HL-60/S4 treated with phorbol 12-myristate 13-acetate at 8.2 ng/mL for 4 days and 3 days (cell line): ENCODE measurements around the gene XPO5.
"Not testable (repeated sequence)": the region's sequence is repeated elsewhere in the genome, so short reads cannot be mapped to it uniquely, and the experiment has no call there.

Experiments used
- in situ Hi-C: fragments of 300-500 bp; cut with MboI; formaldehyde crosslinking; loops from 2 replicates; pipeline ENCODE4 v1.15.0; 2022; ENCODE audit warnings: low sequenced_read_pairs

Gene XPO5

DNA sequence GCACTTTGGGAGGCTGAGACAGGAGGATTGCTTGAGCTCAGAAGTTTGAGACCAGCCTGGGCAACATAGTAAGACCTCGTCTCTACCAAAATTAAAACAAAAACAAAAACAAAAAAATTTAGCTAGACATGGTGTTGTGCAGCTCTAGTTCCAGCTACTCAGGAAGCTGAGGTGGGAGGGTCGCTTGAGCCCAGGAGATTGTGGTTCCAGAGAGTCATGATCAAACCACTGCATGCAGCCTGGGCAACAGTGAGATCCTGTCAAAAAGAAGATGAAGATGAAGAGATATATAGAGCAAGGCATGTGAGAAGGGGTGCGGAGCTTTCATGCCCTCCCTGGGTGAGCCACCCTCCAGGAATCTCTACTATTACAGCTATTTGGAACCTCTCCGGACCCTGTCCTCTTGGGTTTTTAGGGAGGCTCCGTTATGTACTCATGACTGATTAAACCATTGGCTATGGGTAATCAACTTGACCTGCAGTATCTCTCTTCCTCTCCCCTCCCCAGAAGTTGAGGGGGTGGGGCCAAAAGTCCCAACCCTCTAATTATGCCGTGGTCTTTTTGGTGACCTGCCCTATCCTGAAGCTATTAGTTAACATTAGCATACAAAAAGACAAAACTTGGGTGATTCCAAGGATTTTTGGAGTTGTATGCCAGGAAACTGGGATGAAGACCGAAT is 9.2 kb upstream of the XPO5 start:
- in situ Hi-C loops: no loop called here

DNA sequence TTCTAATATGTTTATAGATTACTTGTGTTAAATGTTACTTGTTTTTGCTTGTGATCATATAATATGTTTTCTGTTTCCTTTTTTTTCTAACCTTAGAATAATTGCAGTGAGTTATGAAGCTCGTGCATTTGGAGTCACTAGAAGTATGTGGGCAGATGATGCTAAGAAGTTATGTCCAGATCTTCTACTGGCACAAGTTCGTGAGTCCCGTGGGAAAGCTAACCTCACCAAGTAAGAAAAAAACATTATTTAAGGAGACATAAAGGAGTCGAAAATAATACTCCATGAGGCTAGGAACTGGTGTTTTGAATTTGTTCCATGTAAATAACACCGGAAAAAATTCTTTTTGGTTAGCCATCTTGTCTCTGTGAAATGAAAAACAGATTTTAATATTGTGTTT is 7.1 kb upstream of the XPO5 start:
- in situ Hi-C loops: no loop called here

DNA sequence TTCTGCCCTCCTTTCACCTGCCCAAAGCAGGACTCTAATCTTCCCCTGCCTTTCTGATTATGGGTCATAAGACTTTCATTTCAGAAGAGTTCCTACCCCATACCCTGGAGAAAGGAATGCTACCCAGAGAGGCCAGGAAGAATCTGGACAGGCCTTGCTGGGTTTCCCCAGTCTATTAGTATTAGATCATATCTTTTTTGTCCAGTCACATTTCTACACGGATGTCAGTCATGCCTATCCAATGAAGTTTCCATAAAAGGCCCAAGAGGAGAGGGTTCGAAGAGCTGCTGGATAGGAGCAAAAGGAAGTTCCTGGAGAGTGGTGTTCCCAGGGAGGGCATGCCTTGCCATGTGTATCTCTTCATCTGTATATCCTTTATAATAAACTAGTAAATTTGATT is 3.3 kb upstream of the XPO5 start:
- in situ Hi-C loops: no loop called here

DNA sequence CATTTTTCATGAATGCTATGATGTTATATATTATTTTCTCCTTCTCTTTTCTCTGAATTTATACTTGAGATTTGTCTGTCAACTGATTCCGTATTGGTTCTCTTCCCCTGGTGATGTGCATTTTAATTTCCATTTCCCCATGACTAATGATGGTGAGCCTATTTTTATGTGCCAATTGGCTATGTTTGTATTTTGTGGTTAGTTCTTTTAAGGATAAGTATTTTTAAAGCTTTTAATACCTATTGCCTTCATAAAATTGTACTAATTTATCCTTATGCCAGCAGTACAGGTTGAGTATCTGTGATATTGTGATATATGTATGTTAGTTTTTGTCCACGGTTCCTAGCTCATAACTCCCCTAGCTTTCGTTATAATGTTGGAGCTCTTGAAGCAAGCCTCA is 2.9 kb upstream of the XPO5 start:
- in situ Hi-C loops: no loop called here

DNA sequence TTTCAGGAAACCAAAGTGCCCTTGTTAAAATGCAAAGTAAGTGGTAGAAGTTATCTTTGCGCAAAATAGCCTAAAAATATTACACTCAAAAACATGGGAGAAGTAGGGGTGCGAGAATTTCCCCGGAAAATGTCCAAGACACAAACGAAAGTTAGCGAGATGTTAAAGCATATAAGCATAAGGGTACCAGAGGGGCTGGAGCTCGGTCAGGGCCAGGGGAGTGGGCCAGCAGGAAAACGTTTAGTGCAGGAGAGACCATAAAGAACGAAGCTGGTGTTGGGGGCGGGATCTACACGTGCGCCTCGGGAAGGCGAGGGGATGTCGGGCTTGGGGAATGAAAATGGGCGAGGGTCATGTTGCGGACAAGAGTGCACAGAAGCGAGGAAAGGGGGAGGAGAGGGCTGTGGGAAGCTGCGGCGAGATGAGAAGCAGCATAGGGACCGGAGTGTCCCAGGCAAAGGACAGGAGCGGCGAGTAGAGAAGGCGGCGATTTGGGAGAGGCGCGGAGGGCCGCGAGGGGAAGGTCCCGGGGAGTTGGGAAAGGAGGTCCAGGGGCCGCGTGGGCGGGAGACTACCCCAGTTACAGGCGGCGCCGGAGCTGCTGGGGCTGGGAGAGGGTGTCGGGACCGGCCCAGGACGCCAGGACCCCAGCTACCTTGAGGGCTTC is 600 bp downstream of the XPO5 start:
- in situ Hi-C loops: no loop called here

DNA sequence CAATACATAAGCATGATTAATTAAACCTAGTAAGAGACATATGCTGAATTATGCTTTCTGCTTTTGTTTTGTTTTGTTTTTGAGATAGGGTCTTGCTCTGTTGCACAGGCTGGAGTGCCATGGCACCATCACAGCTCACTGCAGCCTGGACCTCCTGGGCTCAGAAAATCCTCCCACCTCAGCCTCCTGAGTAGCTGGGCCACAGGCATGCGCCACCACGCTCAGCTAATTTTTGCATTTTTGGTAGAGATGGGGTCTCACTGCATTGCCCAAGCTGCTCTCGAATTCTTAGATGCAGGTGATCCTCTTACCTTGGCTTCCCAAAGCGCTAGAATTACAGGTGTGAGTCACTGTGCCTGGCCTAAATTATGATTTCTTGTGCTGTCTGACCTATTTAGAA is 3.8 kb downstream of the XPO5 start:
- in situ Hi-C loops: no loop called here

DNA sequence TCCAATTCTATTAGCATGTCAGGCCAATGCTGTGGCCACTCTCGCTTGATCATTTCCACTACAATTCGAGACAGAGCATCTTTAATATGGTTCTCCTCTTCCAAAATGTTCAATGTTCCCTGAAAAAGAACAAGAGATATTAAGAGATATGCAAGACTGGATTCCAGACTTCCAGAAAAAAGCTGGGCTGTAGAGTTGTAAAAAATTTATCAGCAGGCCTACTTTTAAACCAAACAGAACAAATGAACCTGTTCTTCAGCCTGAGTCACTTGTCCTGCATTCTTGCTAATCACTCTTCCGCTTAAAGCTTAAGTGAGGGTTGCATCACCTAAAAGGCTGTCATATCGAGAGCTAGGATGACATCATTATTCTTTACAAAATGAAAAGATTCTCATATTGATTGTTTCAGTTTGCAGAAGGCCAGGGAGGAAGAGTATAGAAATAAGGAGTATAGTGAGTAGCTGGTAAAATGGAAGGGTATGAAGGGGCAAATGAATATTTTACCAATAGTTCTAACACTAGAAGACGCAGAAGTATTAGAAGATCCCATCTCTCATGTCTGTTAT is 4.9 kb downstream of the XPO5 start:
- in situ Hi-C loops: no loop called here

DNA sequence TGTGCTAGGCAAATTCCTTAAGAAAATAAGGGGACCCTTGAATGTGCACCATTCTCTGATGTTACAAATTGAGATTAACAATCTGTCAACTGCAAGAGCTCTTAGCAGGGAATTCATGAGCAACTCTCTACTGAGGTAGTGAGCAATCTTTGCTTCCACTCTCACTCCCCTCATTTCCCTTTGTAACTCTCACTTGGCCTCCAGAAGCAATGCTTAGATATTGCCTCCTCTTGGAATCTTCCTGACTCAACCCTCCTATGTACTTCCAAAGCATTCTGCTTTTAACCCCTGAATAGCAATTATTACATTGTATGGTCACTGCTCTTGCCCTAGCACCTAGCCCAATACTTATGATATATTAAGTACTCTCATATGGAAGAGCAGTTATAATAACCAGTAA is 16.5 kb downstream of the XPO5 start:
- in situ Hi-C loops: no loop called here

DNA sequence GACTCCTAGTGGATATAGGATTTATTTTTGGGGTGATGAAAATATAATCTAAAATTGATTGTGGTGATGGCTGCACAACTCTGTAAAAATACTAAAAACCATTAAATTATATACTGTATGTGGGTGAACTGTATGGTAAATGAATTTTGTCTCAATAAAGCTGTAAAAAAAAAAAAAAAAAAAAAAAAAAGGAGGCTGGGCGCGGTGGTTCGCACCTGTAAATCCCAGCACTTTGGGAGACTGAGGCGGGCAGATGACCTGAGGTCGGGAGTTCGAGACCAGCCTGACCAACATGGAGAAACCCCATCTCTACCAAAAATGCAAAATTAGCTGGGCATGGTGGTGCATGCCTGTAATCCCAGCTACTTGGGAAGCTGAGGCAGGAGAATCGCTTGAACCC is 18.2 kb downstream of the XPO5 start:
- in situ Hi-C loops: not testable (repeated sequence)

DNA sequence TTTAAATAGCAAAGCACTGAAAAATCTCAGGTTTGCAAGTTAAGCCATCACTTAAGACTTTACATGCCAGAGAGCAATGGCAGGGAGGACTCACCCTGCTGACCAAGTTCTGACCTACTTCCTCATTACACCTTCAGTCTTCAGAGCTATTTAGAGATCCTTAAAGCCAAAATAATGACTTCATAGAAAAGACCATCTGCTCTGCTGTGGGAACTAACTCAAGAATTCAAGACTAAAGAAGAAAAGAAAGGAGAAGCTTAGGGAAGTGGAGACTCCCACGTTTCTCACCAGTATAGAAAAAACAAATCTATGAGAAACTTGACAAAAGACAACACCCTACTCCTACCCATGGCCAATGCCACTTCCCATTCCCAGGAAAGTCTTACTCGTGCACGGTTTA is 28.6 kb downstream of the XPO5 start:
- in situ Hi-C loops: no loop called here

DNA sequence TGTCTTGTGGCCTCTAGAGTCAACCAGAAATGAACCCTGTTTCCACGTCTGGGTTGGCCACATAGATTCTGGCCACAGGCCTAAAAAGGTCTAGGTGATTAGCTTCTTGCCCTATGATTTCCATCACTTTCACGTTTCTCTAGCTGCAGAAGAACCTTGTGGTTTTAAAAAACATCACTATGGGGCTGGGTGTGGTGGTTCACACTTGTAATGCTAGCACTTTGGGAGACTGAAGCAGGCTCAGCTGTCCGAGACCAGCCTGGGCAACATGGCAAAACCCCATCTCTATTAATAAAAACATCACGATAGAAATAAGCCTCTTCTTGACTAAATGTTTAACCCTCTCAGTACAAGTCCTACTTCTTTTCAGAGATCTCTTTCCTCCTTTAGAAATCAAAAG is 31.4 kb downstream of the XPO5 start:
- in situ Hi-C loops: no loop called here

DNA sequence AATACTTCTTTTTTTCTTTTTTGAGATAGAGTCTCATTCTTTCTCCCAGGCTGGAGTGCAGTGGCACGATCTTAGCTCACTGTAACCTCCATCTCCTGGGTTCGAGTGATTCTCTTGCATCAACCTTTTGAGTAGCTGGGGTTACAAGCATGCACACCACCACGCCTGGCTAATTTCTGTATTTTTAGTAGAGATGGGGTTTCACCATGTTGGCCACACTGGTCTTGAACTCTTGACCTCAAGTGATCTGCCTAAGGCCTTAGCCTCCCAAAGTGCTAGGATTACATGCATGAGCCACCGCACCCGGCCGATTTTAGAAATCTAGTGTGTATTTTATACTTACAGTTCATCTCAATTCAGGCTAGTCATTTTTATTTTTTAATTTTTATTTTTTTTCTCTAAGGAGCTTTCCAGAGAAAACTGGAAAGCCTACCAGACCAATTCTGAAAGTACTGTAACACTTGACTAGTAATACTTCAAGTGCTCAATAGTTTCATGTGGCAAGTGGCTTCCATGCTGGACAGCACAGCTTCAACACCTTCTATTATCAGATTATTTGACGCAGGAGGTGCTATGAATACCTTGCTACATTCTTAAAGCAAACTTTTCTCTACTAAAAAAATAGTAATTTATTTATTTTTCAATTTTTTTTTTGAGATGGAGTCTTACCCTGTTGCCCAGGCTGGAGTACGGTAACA is 33.9 kb downstream of the XPO5 start:
- in situ Hi-C loops: no loop called here

DNA sequence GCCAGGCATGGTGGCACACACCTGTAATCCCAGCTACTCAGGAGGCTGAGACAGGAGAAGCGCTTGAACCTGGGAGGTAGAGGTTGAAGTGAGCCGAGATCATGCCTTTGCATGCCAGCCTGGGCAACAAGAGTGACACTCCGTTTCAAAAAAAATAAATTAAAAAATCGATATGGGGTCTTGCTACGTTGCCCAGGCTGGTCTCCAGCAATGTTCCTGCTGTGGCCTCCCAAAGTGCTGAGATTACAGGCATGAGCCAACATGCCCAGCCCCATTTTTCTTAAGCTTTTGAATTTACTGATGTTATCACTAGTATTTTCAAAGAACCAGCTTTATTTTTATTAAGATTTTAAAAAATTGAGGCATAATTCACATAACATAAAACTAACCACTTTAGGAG is 35.3 kb downstream of the XPO5 start:
- in situ Hi-C loops: no loop called here

DNA sequence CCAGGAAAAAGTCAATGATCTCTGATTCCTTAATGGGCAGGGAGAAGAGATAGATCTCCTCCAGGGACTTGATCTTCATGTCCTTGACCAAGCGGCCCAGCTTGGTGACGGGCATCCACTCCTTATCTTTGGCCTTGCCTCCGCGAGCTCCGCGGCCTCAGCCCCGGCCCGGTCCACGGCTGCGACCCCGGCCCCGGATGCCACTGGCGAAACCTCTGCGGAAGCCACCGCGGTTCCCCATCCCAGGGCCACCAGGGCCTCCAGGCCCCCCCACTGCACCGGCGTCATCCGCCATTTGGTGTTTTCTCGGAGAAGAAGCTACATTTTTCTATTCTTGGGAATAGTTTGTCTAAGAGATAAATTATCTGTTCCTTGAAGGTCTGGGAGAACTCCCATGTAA is 36.4 kb downstream of the XPO5 start:
- in situ Hi-C loops: not testable (repeated sequence)

DNA sequence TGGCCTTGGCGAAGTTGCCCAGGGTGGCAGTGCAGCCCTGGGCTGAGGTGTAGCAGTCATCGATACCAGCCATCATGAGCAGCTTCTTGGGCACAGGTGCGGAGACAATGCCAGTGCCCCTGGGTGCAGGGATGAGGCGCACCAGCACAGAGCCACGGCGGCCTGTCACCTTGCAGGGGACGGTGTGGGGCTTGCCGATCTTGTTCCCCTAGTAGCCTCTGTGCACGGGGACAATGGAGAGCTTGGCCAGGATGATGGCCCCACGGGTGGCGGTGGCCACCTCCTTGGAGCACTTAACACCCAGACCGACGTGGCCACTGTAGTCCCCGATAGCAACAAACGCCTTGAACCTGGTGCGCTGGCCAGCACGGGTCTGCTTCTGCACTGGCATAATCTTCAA is 36.9 kb downstream of the XPO5 start:
- in situ Hi-C loops: not testable (repeated sequence)

DNA sequence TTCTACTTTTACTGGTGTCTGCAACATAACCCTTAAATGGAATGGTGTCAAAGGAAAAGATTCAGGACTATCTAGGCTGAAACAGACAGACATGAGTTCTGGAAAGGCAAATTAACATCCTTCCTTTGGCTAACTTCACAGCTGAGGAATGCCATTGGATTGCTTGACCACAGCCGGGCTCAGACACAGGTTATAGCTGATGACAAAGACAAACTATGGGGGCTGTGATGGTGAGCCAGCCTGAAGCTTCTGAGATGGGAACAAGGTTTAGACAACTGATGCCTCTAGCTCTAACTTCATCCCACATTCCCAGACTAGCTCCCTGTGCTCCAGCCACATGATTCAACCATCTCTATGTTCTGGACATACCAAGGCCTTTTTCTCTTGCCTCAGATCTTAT is 43.6 kb downstream of the XPO5 start:
- in situ Hi-C loops: no loop called here

DNA sequence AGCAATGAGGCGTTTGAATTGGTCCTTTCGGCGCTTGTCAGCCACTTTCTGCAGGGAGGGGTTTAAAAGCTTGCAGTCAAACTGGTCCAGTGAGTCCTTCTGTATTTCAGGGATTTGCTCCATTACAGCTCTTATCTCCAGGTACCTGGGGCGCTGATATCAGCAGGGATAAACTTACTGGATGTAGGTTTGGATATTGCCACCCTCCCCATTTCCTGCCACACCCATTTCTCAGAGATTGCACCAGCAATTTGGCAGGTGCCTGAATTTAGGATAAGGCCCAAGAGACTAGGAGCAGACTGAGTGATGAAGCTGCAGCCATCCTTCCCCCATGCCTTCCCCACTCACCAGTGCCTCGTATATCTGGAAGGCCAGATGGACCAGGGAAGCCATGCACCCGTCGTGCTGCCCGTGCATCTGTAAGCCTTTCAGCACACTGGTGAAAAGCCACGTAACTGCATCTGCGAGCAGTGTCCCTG is 51.3 kb downstream of the XPO5 start:
- in situ Hi-C loops: no loop called here

DNA sequence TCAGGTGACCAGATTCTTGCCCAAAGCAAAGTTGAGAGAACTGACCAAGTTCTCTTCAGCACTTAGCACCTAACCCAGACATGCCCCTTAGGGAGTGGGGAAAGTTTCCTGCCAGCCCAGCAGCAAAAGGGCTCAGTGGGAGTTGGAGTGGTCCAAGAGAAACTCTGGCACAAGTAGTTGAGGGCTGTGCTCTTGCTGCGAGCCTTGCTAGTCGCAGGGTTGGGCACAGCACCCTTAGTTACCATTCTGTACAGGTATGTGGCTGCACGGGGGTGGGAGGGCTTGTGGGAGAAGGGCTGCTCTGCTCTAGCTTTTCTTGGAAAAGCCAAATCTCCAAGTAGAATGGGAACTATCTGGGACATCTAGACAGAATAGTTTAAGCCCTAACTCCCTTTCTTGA is 52.6 kb downstream of the XPO5 start:
- in situ Hi-C loops: no loop called here

DNA sequence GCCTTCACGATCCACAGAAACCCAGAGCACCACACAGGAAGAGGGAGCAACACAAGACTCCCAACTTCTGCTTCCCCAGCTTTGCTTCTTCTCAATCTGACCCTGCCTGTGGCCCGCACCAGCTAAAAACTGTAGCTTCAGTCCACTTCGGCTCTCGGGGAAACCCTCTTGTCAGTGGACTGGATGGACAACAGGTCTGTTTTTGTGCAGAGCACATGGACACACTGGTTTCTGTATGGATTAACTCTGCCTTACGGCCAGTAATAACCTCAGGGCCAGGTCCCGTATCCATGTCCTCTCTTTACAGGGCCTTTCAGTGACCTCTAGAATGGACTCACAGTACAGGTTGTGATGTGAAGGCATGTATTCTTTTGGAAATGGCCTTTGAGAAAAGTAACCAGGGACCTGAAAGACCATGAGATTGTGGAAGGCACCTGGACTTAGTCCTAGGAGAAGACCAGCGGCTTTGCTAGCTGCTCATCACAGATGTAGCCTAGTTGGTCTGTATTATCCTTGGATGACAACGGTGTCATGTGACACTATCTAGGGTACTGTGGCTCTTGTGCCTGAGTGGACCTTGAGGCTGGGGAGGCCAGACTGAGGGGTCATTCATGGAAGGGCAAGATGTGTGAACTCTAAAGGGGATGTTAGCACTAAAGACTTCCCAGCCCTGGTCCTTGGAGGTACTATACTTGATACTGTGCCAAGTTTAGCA is 53.1 kb downstream of the XPO5 start:
- in situ Hi-C loops: no loop called here

DNA sequence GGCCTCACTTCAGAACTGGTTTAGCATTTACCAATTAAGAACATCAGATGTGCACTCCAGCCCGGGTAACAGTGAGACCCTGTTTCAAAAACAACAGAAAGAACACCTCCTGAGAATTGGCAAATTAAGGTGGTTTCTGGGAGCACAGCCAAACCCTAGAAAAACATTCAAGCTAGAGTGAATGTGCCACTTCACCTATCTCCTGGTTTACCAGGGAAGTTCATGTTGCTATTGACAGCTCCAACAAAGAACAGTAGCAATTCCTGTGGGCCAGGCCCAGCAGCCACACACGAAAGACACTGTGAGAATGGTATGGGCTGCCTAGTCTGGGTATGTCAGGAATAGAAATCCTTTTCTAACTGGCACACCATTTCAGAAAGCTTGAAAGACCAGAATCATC is 54.0 kb downstream of the XPO5 start:
- in situ Hi-C loops: no loop called here

DNA sequence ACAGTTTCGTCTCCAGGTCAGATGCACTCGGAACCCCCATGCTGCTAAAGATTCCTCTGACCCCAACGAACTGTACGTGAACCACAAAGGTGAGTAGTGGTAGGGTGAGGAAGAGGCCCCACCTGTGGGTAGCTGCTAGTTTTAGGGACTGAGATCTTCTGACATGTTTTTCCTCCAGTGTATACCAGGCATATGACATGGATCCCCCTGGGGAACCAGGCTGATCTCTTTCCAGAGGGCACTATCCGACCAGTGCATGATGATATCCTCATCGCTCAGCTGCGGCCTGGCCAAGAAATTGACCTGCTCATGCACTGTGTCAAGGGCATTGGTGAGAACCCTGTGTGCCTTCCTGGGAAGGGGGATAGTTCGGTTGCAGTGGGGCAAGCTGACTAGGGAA is 55.7 kb downstream of the XPO5 start:
- in situ Hi-C loops: no loop called here
